HFF-Myc (cell line): ENCODE data around the gene KITLG.

ENCODE experiments used
- DNase-seq: peaks from one replicate; pipeline ENCODE4 v3.0.0-alpha.2; 2011; ENCODE audit warnings: low read depth; ENCODE audit errors: extremely low read depth
- H3K4me3 ChIP-seq: replicated peaks from 2 replicates; pipeline ENCODE4 v1.5.1; 2011; ENCODE audit warnings: low read depth, mild to moderate bottlenecking, control low read depth, low read length
- CTCF ChIP-seq: IDR thresholded peaks from 2 replicates; pipeline ENCODE4 v1.5.1; 2012; ENCODE audit warnings: mild to moderate bottlenecking, low read depth, low read length, control low read depth; ENCODE audit errors: missing control alignments

The KITLG gene

GRCh38 chr12:88617352-88617751, 37.1 kb upstream of the KITLG start:
- H3K4me3 ChIP-seq: no peak overlapping the region
- DNase-seq: no peak
- no peak for TF ChIP-seq CTCF

- no peak for TF ChIP-seq CTCF
- no peak for DNase-seq
- no peak overlapping the region for H3K4me3 ChIP-seq
Measured at GRCh38 chr12:88615490-88615889, 35.2 kb upstream of the KITLG start.

- DNase-seq: no peak
- no peak overlapping the region for H3K4me3 ChIP-seq
- no peak for TF ChIP-seq CTCF
Measured at GRCh38 chr12:88604646-88605045, 24.4 kb upstream of the KITLG start.

GRCh38 chr12:88600272-88600671, 20.0 kb upstream of the KITLG start:
- no peak overlapping the region for H3K4me3 ChIP-seq
- TF ChIP-seq CTCF: no peak
- DNase-seq: peak; percentile 52

- DNase-seq: no peak
- no peak for TF ChIP-seq CTCF
Measured at GRCh38 chr12:88597365-88597764, 17.1 kb upstream of the KITLG start.

GRCh38 chr12:88595697-88596096, 15.4 kb upstream of the KITLG start:
- no peak for DNase-seq
- TF ChIP-seq CTCF: no peak

More at GRCh38 chr12:88597365-88597764, 17.1 kb upstream of the KITLG start:
- no peak overlapping the region for H3K4me3 ChIP-seq

GRCh38 chr12:88594780-88595179, 14.5 kb upstream of the KITLG start:
- TF ChIP-seq CTCF: no peak

More at GRCh38 chr12:88595697-88596096, 15.4 kb upstream of the KITLG start:
- no peak overlapping the region for H3K4me3 ChIP-seq

More at GRCh38 chr12:88594780-88595179, 14.5 kb upstream of the KITLG start:
- no peak for DNase-seq
- H3K4me3 ChIP-seq: no peak overlapping the region
